ENCODE results near the gene CSNK1A1.
"Not testable (repeated sequence)": the region's sequence is repeated elsewhere in the genome, so short reads cannot be mapped to it uniquely, and the experiment has no call there.

DNA sequence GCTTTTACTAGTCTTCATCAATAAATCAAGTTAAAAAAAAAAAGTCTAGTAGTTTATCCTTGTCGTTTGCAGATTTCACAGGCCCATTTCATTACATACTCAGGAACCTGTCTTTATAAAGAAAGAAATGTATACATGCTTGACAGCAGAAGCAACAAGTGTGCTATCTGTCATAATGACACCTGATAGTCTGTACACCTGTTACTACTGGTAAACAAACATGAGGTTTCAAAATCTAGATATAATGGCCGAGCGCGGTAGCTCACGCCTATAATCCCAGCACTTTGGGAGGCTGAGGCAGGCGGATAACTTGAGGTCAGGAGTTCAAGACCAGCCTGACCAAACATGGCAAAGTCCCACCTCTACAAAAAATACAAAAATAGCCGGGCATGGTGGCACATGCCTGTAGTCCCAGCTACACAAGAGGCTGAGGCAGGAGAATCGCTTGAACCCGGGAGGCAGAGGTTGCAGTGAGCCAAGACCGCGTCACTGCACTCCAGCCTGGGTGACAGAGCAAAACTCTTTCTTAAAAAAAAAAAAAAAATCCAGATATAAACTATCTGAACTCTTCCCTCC lies 37.8 kb downstream of the CSNK1A1 start:
- TF ChIP-seq, protein P1, sequence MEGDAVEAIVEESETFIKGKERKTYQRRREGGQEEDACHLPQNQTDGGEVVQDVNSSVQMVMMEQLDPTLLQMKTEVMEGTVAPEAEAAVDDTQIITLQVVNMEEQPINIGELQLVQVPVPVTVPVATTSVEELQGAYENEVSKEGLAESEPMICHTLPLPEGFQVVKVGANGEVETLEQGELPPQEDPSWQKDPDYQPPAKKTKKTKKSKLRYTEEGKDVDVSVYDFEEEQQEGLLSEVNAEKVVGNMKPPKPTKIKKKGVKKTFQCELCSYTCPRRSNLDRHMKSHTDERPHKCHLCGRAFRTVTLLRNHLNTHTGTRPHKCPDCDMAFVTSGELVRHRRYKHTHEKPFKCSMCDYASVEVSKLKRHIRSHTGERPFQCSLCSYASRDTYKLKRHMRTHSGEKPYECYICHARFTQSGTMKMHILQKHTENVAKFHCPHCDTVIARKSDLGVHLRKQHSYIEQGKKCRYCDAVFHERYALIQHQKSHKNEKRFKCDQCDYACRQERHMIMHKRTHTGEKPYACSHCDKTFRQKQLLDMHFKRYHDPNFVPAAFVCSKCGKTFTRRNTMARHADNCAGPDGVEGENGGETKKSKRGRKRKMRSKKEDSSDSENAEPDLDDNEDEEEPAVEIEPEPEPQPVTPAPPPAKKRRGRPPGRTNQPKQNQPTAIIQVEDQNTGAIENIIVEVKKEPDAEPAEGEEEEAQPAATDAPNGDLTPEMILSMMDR (IDR thresholded peaks at IDR 0.05) = not testable (repeated sequence)
- TF ChIP-seq ZFX (IDR thresholded peaks at IDR 0.05; ENCODE audit: borderline replicate concordance) = not testable (repeated sequence)

Data from 22Rv1 (cell line).